ENCODE data around the gene DCLRE1B.

GRCh38 chr1:113916974-113917373 lies 11.8 kb downstream of the DCLRE1B start:
- TF ChIP-seq ZNF580 (tag by site-specific recombination; IDR thresholded peaks at IDR 0.05) (no peak), CTCF (tag by site-specific recombination; IDR thresholded peaks at IDR 0.05) (no peak), ZNF544 (tag by site-specific recombination; IDR thresholded peaks at IDR 0.05) (no peak), ZSCAN18 (tag by site-specific recombination; IDR thresholded peaks at IDR 0.05) (no peak), ZNF302 (tag by site-specific recombination; IDR thresholded peaks at IDR 0.05; ENCODE audit: low read depth) (no peak), REST (tag by site-specific recombination; IDR thresholded peaks at IDR 0.05) (no peak), MYNN (tag by site-specific recombination; IDR thresholded peaks at IDR 0.05; ENCODE audit: borderline replicate concordance) (no peak)

Measured in HEK293 (cell line).